Measurements from ENCODE around the gene MAST3.
"Not testable (repeated sequence)": the region's sequence is repeated elsewhere in the genome, so short reads cannot be mapped to it uniquely, and the experiment has no call there.

Gene MAST3

DNA sequence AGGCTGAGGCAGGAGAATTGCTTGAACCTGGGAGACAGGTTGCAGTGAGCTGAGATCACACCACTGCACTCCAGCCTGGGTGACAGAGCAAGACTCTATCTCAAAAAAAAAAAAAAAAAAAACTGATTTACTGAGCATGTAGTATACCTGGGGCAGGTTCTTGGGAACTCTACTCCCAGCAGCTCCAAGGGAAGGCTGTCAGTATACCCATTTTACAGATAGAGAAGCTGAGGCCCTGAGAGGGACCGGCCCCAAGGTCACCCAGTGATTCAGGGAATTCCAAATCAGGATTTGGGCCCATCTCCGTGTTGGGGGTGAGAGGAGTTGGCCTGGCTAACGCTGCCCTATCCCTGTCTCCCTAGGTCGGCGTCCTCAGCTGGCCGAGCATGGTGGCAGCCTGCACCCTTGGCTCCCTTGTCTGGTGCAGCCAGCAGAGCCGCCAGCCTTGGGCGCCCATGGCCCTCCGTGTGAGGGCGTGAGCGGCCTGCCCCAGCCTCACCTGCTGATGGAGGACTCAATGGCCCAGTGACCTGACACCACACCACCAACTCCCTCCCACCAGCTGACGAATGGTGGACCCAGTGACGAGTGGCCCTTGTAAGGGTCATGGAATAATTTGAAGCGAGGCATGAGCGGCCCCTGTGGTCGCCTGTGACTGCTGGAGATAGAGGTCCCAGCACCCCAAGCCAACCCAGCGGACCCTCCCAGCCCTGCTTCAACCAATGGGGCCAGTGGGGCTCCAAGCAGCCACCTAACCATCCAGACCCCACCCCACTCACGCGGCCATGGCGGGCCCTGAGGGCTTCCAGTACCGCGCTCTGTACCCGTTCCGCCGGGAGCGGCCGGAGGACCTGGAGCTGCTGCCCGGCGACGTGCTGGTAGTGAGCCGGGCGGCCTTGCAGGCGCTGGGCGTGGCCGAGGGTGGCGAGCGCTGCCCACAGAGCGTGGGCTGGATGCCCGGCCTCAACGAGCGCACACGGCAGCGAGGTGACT is 57.8 kb downstream of the MAST3 start:
- H3K4me3 ChIP-seq (ENCODE audit: low read depth, low read length): no peak overlapping the region
- no peak for TF ChIP-seq CTCF (IDR thresholded peaks at IDR 0.05; ENCODE audit: low read depth, low read length)
- DNase-seq (ENCODE audit: low read depth, low spot score): no peak
- in situ Hi-C loops (cut with HindIII; ENCODE audit: low sequenced_read_pairs): no loop called here

DNA sequence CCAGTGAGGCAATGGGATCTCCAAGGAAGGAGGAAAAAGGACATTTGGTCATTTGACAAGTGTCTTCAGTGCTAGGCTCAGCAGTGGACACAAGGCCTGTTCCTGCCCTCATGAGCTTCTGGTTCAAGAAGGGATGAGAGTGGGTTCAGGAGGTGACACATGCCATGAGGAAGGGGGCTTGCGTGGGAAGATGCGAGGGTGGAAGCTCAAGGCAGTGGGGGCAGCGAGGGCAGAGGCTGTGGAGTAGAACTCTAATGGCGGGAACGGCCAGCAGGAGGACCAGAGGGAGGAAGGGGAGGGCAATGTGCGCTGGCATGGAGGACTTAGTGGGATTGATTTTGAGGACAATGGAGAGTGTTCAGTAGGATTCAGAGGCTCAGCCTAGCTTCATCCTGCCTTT is 58.7 kb downstream of the MAST3 start:
- no peak for TF ChIP-seq CTCF (IDR thresholded peaks at IDR 0.05; ENCODE audit: low read depth, low read length)
- no peak for DNase-seq (ENCODE audit: low read depth, low spot score)
- in situ Hi-C loops (cut with HindIII; ENCODE audit: low sequenced_read_pairs): no loop called here
- H3K4me3 ChIP-seq (ENCODE audit: low read depth, low read length): no peak overlapping the region

GRCh38 chr19:18156841-18157464 is 59.4 kb downstream of the MAST3 start:
- in situ Hi-C loops (cut with HindIII; ENCODE audit: low sequenced_read_pairs): no loop called here
- H3K4me3 ChIP-seq (ENCODE audit: low read depth, low read length): no peak overlapping the region
- TF ChIP-seq CTCF (IDR thresholded peaks at IDR 0.05; ENCODE audit: low read depth, low read length): no peak
- peak; percentile 87 for DNase-seq (ENCODE audit: low read depth, low spot score)

DNA sequence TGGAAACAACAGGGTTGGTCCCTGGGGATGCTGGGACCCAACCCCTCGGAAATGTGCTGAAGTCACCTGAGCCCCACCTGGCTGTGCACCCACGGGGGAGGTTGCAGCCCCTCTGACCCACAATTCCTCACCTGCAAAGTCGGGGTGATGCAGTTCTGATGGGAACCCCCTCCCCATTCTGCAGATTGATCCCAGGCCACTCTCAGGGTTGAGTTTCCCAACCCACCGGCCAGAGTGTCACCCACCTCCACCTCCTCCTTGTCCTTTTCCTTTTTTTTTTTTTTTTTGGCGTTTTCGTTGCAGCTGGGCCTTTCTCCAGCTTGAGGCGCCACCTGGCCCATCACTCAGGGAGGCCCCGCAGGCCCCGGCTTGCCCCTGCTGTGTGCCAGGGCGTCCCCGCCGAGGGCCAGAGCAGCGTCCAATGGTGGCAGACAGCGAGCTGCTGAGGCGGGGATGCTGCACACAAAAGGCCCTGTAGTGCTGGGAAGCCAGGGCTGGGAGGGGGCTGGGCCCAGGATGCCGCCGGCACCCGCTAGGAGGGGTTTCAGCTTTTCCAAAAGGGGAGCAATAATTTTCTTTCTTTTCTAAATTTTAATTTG is 60.0 kb downstream of the MAST3 start:
- H3K4me3 ChIP-seq (ENCODE audit: low read depth, low read length): no peak overlapping the region
- DNase-seq (ENCODE audit: low read depth, low spot score): no peak
- no peak for TF ChIP-seq CTCF (IDR thresholded peaks at IDR 0.05; ENCODE audit: low read depth, low read length)
- in situ Hi-C loops (cut with HindIII; ENCODE audit: low sequenced_read_pairs): no loop called here

GRCh38 chr19:18158467-18158866 is 60.9 kb downstream of the MAST3 start:
- no peak for TF ChIP-seq CTCF (IDR thresholded peaks at IDR 0.05; ENCODE audit: low read depth, low read length)

DNA sequence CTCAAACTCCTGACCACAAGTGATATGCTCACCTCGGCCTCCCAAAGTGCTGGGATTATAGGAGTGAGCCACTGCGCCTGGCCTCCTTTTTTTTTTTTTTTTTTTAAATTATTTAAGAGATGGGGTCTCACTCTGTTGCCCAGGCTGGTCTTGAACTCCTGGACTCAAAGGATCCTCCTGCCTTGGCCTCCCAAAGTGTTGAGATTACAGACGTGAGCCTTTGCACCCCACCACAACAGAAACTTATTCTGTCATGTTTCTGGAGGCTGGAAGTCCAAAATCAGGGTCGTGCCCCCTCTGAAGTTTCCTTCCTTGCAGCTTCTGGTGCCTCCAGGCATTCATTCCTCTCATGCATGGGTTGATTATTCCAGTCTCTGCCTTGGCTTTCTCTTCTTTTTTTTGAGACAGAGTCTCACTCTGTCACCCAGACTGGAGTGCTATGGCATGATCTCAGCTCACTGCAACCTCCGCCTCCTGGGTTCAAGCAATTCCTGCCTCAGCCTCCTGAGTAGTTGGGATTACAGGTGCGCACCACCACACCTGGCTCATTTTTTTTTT is 61.6 kb downstream of the MAST3 start:
- in situ Hi-C loops (cut with HindIII; ENCODE audit: low sequenced_read_pairs); H3K4me3 ChIP-seq (ENCODE audit: low read depth, low read length); DNase-seq (ENCODE audit: low read depth, low spot score): not testable (repeated sequence)

More at GRCh38 chr19:18158467-18158866, 60.9 kb downstream of the MAST3 start:
- in situ Hi-C loops (cut with HindIII; ENCODE audit: low sequenced_read_pairs): no loop called here
- no peak for DNase-seq (ENCODE audit: low read depth, low spot score)
- H3K4me3 ChIP-seq (ENCODE audit: low read depth, low read length): no peak overlapping the region

Data from astrocyte of the spinal cord (primary cell).